GM13977 (cell line): Measurements from ENCODE around the gene MAP3K8.

Source experiments
- DNase-seq: peaks from one replicate; pipeline ENCODE4 v3.0.0; 2012; ENCODE audit warnings: low spot score
- in situ Hi-C: fragments of 300-500 bp; cut with MboI; formaldehyde crosslinking; loops from one replicate; pipeline ENCODE4 v1.12.0; 2022; ENCODE audit warnings: low sequenced_read_pairs, low pct_unique_long_range_greater_than_20kb, mixed read lengths, inconsistent platforms; ENCODE audit not compliant: unreplicated experiment
- TF ChIP-seq, protein P1 (sequence below): IDR thresholded peaks from 2 replicates; pipeline ENCODE4 v1.5.1; 2012; ENCODE audit warnings: mild to moderate bottlenecking, control low read depth; ENCODE audit not compliant: insufficient read depth; ENCODE audit errors: extremely low read depth, missing control alignments

MAP3K8 gene

DNA sequence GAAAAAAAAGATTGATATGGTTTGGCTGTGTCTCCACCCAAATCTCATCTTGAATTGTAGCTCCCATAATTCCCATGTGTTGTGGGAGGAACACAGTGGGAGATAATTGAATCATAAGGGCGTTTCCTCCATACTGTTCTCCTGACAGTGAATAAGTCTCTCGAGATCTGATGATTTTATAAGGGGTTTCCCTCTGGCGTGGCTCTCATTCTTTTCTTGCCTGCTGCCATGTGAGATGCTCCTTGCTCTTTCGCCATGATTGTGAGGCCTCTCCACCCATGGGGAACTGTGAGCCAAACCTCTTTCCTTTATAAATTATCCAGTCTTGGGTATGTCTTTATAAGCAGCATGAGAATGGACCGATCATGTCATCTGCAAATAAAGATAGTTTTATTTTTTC is 29.4 kb upstream of the MAP3K8 start:
- no peak for DNase-seq
- TF ChIP-seq, protein P1, sequence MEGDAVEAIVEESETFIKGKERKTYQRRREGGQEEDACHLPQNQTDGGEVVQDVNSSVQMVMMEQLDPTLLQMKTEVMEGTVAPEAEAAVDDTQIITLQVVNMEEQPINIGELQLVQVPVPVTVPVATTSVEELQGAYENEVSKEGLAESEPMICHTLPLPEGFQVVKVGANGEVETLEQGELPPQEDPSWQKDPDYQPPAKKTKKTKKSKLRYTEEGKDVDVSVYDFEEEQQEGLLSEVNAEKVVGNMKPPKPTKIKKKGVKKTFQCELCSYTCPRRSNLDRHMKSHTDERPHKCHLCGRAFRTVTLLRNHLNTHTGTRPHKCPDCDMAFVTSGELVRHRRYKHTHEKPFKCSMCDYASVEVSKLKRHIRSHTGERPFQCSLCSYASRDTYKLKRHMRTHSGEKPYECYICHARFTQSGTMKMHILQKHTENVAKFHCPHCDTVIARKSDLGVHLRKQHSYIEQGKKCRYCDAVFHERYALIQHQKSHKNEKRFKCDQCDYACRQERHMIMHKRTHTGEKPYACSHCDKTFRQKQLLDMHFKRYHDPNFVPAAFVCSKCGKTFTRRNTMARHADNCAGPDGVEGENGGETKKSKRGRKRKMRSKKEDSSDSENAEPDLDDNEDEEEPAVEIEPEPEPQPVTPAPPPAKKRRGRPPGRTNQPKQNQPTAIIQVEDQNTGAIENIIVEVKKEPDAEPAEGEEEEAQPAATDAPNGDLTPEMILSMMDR, result no peak
- in situ Hi-C loops, result no loop called here

DNA sequence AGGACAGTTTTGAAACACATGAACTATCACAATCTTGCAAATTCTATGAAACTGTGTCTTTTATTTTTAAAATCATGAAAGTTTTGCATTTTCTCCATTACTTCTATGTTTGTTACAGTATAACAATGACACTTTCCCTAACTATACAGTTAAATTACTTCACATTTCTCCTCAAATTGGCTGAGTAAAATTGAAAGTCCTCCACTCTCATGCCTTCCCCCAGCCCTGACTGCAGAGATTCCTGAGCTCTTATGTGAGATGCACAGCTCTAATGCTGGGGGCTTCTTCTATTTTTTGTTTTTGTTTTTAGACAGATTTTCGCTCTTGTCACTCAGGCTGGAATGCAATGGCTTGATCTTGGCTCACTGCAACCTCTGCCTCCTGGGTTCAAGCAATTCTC is 22.7 kb upstream of the MAP3K8 start:
- in situ Hi-C loops, result loop anchor here (10.0 kb wide), 2 partner anchors 124 to 174 kb away; no protein-coding TSS in a partner anchor
- no peak for DNase-seq
- TF ChIP-seq, protein P1, result no peak

DNA sequence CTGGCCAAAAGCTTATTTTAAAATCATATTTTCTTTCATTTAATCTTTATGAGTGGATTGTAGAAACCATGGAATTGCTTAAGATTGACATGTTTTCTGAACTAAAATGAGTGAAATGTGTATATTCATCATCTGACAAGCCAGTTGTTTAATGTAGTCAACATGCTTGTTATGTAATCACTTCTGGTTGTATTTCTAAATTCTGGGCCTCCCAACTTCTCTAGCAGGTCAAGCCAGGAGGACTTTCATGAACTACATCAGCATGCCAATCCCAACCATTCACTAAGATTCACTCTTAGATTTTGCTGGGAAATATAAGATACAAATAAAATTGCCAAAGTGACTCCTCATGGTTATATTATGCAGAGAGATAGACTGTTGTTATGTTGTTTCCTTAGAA is 21.1 kb upstream of the MAP3K8 start:
- no peak for DNase-seq
- TF ChIP-seq, protein P1, result no peak
- in situ Hi-C loops, result loop anchor here (10.0 kb wide), 2 partner anchors 122 to 172 kb away; no protein-coding TSS in a partner anchor

DNA sequence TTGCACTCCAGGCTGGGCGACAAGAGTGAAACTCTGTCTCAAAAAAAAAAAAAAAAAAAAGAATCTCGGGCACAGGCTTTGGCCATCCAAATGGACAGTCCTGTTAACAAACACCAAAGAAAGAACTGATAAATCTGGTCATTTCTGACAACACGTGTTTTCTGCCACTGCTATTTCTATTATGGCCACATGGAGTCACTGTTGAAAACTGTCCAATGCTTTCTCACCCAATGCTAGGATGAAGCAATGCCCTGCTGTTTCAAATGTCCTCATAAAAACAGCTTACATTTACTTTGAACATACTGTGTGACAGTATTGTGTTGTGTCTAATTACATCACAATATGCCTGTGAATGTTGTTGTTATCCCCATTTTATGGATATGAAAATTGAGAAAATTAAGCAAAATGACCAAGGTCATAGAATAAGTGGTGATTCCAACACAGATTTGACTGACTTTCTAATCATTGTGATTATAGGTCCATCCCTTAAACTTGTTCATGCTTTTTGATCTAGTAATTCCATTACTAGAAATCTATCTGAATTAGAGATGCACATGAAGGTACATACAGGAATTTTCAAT is 19.9 kb upstream of the MAP3K8 start:
- in situ Hi-C loops, result loop anchor here (10.0 kb wide), 2 partner anchors 121 to 171 kb away; no protein-coding TSS in a partner anchor
- DNase-seq, result no peak
- TF ChIP-seq, protein P1, result peak; percentile 80

DNA sequence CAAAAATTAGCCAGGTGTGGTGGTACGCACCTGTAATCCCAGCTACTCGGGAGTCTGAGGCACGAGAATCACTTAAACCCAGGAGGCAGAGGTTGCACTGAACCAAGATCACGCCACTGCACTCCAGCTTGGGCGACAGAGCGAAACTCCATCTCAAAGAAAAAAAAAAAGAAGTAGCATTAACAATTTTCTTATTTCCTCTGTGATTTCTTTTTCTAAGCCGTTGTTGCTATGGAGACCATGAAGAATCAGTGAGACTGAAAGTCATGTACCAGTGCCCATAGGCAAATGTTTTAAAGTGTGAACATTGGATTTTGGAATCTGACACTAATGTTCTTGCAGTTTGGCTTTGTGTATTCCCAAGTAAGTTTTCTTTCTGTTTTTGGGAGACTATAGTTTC is 18.4 kb upstream of the MAP3K8 start:
- DNase-seq, result no peak
- TF ChIP-seq, protein P1, result no peak
- in situ Hi-C loops, result loop anchor here (10.0 kb wide), 2 partner anchors 119 to 169 kb away; no protein-coding TSS in a partner anchor

DNA sequence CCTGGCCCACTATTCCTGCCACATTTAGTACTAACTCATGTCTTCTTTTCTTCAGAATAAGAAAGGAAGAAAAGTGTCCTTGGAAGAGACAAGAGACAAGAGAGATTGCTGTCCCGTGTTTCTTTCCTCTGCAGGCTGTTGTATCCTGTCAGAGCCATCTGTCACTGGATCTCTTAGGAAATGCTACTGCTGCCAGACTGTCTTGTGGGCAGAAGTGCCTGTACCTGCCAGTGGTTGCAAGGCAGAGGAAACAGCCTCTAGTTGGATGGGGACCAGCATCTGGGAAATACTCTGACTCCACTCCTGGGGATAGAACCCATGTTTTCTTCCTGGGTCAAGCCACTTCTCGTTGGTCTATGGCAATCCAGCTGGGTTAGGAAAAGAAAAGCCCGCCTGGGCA is 16.7 kb upstream of the MAP3K8 start:
- TF ChIP-seq, protein P1, result no peak
- in situ Hi-C loops, result loop anchor here (10.0 kb wide), 2 partner anchors 118 to 168 kb away; no protein-coding TSS in a partner anchor
- DNase-seq, result no peak
